ENCODE results near the gene UFSP2. TPM values are rescaled to one million over a fixed set of nuclear protein-coding genes. Genes with fewer than 3 reads are reported as not detected.

The UFSP2 gene
- total and polyA plus RNA-seq, 11 donors, result 17.7 to 52.4 (median 35.0) TPM

GRCh38 chr4:185395956-185396723 lies 29.6 kb downstream of the UFSP2 start:
- H3K4me1 ChIP-seq, result peaks cover 0 to 46% (median 26%) of the 10 kb centered on the region in 12 donors
- peak overlapping the region; percentile 64 to 88 (median 77) for H3K4me3 ChIP-seq
- peak; percentile 92 to 98 (median 96) for ATAC-seq
- 0 to 1% (median 0%) methylated on average over 50 to 98 of the region's 98 CpGs for WGBS, 4 donors
- peak overlapping the region; percentile 98 to 100 (median 100) for H3K27ac ChIP-seq
- no peaks in the 10 kb centered on the region for H3K27me3 ChIP-seq
- DNase-seq, result peak; percentile 96 to 99 (median 97)
- peaks cover 0 to 32% (median 24%) of the 10 kb centered on the region in 9 donors for H3K36me3 ChIP-seq
- TF ChIP-seq CTCF (IDR thresholded peaks at IDR 0.05), result peak in 2 of 12 donors; percentile 10 to 17
- TF ChIP-seq POLR2A (IDR thresholded peaks at IDR 0.05), result peak in 1 of 2 donors; percentile 67
- intact Hi-C loops (cut with DNase I), result loop anchor here (1.0 to 10.0 kb wide), 10 partner anchors 29 to 199 kb away; partner anchors contain the start of genes UFSP2 (in 4 of the 10), CFAP97 (in 3 of the 10) and SNX25 (in 3 of the 10)
- H3K9me3 ChIP-seq, result no peaks in the 10 kb centered on the region

- TF ChIP-seq CTCF (IDR thresholded peaks at IDR 0.05), result no peak
- no peak for TF ChIP-seq POLR2A (IDR thresholded peaks at IDR 0.05)
- peaks cover 0 to 24% (median 16%) of the 10 kb centered on the region in 9 donors for H3K36me3 ChIP-seq
- H3K27ac ChIP-seq, result peak within 1 kb of the TSS; percentile 98 to 100 (median 100)
- H3K9me3 ChIP-seq, result no peaks in the 10 kb centered on the region
- DNase-seq (no peak), ATAC-seq (no peak)
- WGBS, 4 donors, result 19 to 30% (median 24%) methylated on average over 12 of the region's 12 CpGs
- peaks cover 0 to 46% (median 26%) of the 10 kb centered on the region in 12 donors for H3K4me1 ChIP-seq
- H3K27me3 ChIP-seq, result no peaks in the 10 kb centered on the region
- H3K4me3 ChIP-seq, result peak within 1 kb of the TSS; percentile 64 to 88 (median 77)
- intact Hi-C loops (cut with DNase I), result loop anchor here in 8 of 10 donors (2.0 to 10.0 kb wide), 6 partner anchors 181 to 199 kb away; partner anchors contain the start of genes SNX25 (in 3 of the 8) and CFAP97 (in 2 of the 8)
Observed at GRCh38 chr4:185395238-185395955, 30.4 kb downstream of the UFSP2 start, which contains the start of gene LRP2BP. Gene LRP2BP (minus strand): TSS chr4:185395924. CDS start chr4:185378186, 17,738 bp downstream.

GRCh38 chr4:185394568-185395237 lies 31.1 kb downstream of the UFSP2 start:
- TF ChIP-seq POLR2A (IDR thresholded peaks at IDR 0.05) (no peak), CTCF (IDR thresholded peaks at IDR 0.05) (no peak)
- H3K27me3 ChIP-seq, result no peaks in the 10 kb centered on the region
- DNase-seq (no peak), ATAC-seq (no peak)
- WGBS, 4 donors, result 63 to 69% (median 65%) methylated on average over 12 of the region's 12 CpGs
- intact Hi-C loops (cut with DNase I), result loop anchor here in 8 of 10 donors (2.0 to 10.0 kb wide), 7 partner anchors 52 to 200 kb away; partner anchors contain the start of genes SNX25 (in 3 of the 8) and CFAP97 (in 2 of the 8)
- H3K4me3 ChIP-seq, result peak overlapping the region; percentile 64 to 88 (median 77)
- no peaks in the 10 kb centered on the region for H3K9me3 ChIP-seq
- peaks cover 0 to 17% (median 9%) of the 10 kb centered on the region in 9 donors for H3K36me3 ChIP-seq
- peaks cover 0 to 41% (median 25%) of the 10 kb centered on the region in 12 donors for H3K4me1 ChIP-seq
- H3K27ac ChIP-seq, result peak overlapping the region; percentile 98 to 100 (median 100)

Measured in heart left ventricle (tissue), 16 donors.